Transverse colon (tissue), 4 donors: ENCODE data around the gene CAPN12.

Experiments used
- EP300 ChIP-seq: sonication (generic); formaldehyde crosslinking; IDR thresholded peaks from one replicate; pipeline ENCODE4 v1.6.1; 2017; ENCODE audit warnings: antibody characterized with exemption, low read depth
- POLR2A ChIP-seq: fragments of 450-650 bp; IDR thresholded peaks from one replicate; pipeline ENCODE4 v1.6.1; 2016; ENCODE audit warnings: antibody characterized with exemption, mild to moderate bottlenecking, moderate library complexity
- POLR2AphosphoS5 ChIP-seq, 3 donors: sonication (generic); formaldehyde crosslinking; IDR thresholded peaks; one replicate each; pipeline ENCODE4 v1.6.1; 2016; ENCODE audit warnings: antibody characterized with exemption in 3 of 3
- TF ChIP-seq, protein P1 (sequence below), 5 experiments: fragments of 200-600 bp in 3 of 5; fragments of 450-650 bp in 2 of 5; sonication (generic) in 3 of 5; IDR thresholded peaks; 1 replicate in 2 of 5; 2 replicates in 3 of 5; pipeline ENCODE4 v1.5.1; 2016 to 2017; ENCODE audit warnings: antibody characterized with exemption in 5 of 5, inconsistent platforms in 3 of 5, mild to moderate bottlenecking in 2 of 5, moderate library complexity in 1 of 5

- TF ChIP-seq, protein P1, sequence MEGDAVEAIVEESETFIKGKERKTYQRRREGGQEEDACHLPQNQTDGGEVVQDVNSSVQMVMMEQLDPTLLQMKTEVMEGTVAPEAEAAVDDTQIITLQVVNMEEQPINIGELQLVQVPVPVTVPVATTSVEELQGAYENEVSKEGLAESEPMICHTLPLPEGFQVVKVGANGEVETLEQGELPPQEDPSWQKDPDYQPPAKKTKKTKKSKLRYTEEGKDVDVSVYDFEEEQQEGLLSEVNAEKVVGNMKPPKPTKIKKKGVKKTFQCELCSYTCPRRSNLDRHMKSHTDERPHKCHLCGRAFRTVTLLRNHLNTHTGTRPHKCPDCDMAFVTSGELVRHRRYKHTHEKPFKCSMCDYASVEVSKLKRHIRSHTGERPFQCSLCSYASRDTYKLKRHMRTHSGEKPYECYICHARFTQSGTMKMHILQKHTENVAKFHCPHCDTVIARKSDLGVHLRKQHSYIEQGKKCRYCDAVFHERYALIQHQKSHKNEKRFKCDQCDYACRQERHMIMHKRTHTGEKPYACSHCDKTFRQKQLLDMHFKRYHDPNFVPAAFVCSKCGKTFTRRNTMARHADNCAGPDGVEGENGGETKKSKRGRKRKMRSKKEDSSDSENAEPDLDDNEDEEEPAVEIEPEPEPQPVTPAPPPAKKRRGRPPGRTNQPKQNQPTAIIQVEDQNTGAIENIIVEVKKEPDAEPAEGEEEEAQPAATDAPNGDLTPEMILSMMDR (IDR thresholded peaks at IDR 0.05): no peak
- TF ChIP-seq POLR2A: no peak
- TF ChIP-seq POLR2AphosphoS5 (IDR thresholded peaks at IDR 0.05): no peak
- TF ChIP-seq EP300: no peak
Measured at GRCh38 chr19:38698225-38699026, 45.8 kb downstream of the CAPN12 start.
